Upper lobe of right lung (tissue), 1 donor: Measurements from ENCODE around the gene SDK2. TPM values are rescaled to one million over a fixed set of nuclear protein-coding genes. Genes with fewer than 3 reads are reported as not detected.

ENCODE experiments used
- ATAC-seq: fragments of 200-7000 bp; cut with Tn5 transposase; one replicate; pipeline ENCODE4 v1.9.1; 2020; ENCODE audit warnings: mild to moderate bottlenecking, moderate library complexity
- DNase-seq: peaks from one replicate; pipeline ENCODE4 v3.0.0-alpha.2; 2020
- H3K27ac ChIP-seq: fragments of 200-600 bp; one replicate; pipeline ENCODE4 v1.8.0; 2022
- H3K27me3 ChIP-seq: fragments of 200-600 bp; one replicate; pipeline ENCODE4 v1.8.0; 2022; ENCODE audit warnings: mild to moderate bottlenecking
- H3K36me3 ChIP-seq: fragments of 200-600 bp; one replicate; pipeline ENCODE4 v1.8.0; 2022
- H3K4me1 ChIP-seq: fragments of 200-600 bp; one replicate; pipeline ENCODE4 v1.8.0; 2022
- H3K4me3 ChIP-seq: fragments of 200-600 bp; one replicate; pipeline ENCODE4 v1.8.0; 2022; ENCODE audit warnings: mild to moderate bottlenecking
- H3K9me3 ChIP-seq: fragments of 200-600 bp; one replicate; pipeline ENCODE4 v1.8.0; 2022
- CTCF ChIP-seq: fragments of 200-600 bp; IDR thresholded peaks from one replicate; pipeline ENCODE4 v1.8.0; 2022; ENCODE audit warnings: antibody characterized with exemption
- intact Hi-C: fragments of 100-400 bp; cut with DNase I; formaldehyde crosslinking; loops from one replicate; pipeline ENCODE4 v1.11.0; 2022
- total RNA-seq: library from RNA; stranded (reverse); fragmentation: NEBNext Ultra II Directional; extraction: Animal tissue kit (Norgen Biotek cat#: 25700); gene quantifications from one replicate; pipeline ENCODE4 v1.2.1, GENCODE V29; 2021
- donor health status: DM: no; HTN: yes; CAD: no; lungs with severe emphysema.

The SDK2 gene
- total RNA-seq, 1 donor from 2014 or later = 2.3 TPM

- DNase-seq (no peak), ATAC-seq (no peak)
- H3K4me1 ChIP-seq = peaks cover 6% of the 10 kb centered on the region
- intact Hi-C loops = no loop called here
- H3K9me3 ChIP-seq = no peaks in the 10 kb centered on the region
- H3K4me3 ChIP-seq = no peak overlapping the region
- H3K27ac ChIP-seq = no peak overlapping the region
- H3K27me3 ChIP-seq = no peaks in the 10 kb centered on the region
- no peaks in the 10 kb centered on the region for H3K36me3 ChIP-seq
- TF ChIP-seq CTCF = no peak
Measured at GRCh38 chr17:73346501-73347162, 297.6 kb downstream of the SDK2 start.

- Histone ChIP-seq H3K9me3 (no peaks in the 10 kb centered on the region), H3K36me3 (no peaks in the 10 kb centered on the region), H3K4me1 (peaks cover 6% of the 10 kb centered on the region), H3K4me3 (no peak overlapping the region), H3K27ac (peak overlapping the region; percentile 36), H3K27me3 (no peaks in the 10 kb centered on the region)
- intact Hi-C loops = no loop called here
- TF ChIP-seq CTCF = no peak
- DNase-seq (no peak), ATAC-seq (no peak)
Measured at GRCh38 chr17:73343739-73344454, 300.3 kb downstream of the SDK2 start.

- ATAC-seq (no peak), DNase-seq (no peak)
- Histone ChIP-seq H3K27ac (peak overlapping the region; percentile 36), H3K4me1 (peaks cover 6% of the 10 kb centered on the region), H3K9me3 (no peaks in the 10 kb centered on the region), H3K4me3 (no peak overlapping the region), H3K27me3 (no peaks in the 10 kb centered on the region), H3K36me3 (no peaks in the 10 kb centered on the region)
- intact Hi-C loops = no loop called here
- no peak for TF ChIP-seq CTCF
Measured at GRCh38 chr17:73343168-73343634, 301.0 kb downstream of the SDK2 start.

GRCh38 chr17:73342541-73343167 is 301.6 kb downstream of the SDK2 start:
- intact Hi-C loops = no loop called here
- ATAC-seq = no peak
- Histone ChIP-seq H3K27me3 (no peaks in the 10 kb centered on the region), H3K36me3 (no peaks in the 10 kb centered on the region), H3K9me3 (no peaks in the 10 kb centered on the region), H3K4me3 (no peak overlapping the region), H3K27ac (no peak overlapping the region), H3K4me1 (peaks cover 6% of the 10 kb centered on the region)
- no peak for TF ChIP-seq CTCF
- no peak for DNase-seq

GRCh38 chr17:73342050-73342522 is 302.2 kb downstream of the SDK2 start:
- no peaks in the 10 kb centered on the region for H3K9me3 ChIP-seq
- TF ChIP-seq CTCF = no peak
- peak; percentile 76 for DNase-seq
- peak; percentile 57 for ATAC-seq
- intact Hi-C loops = no loop called here
- H3K4me3 ChIP-seq = no peak overlapping the region
- H3K36me3 ChIP-seq = no peaks in the 10 kb centered on the region
- H3K4me1 ChIP-seq = peaks cover 6% of the 10 kb centered on the region
- H3K27me3 ChIP-seq = no peaks in the 10 kb centered on the region
- no peak overlapping the region for H3K27ac ChIP-seq
